Prostate gland (tissue), 2 donors: Measurements from ENCODE around the gene CALB2.

Experiments used
- POLR2A ChIP-seq: fragments of 450-650 bp; IDR thresholded peaks from one replicate; pipeline ENCODE4 v1.6.1; 2016; ENCODE audit warnings: antibody characterized with exemption, mild to moderate bottlenecking
- POLR2AphosphoS5 ChIP-seq: sonication (generic); formaldehyde crosslinking; IDR thresholded peaks from one replicate; pipeline ENCODE4 v1.6.1; 2017; ENCODE audit warnings: antibody characterized with exemption
- TF ChIP-seq, protein P1 (sequence below), 4 experiments: fragments of 200-600 bp in 2 of 4; fragments of 450-650 bp in 2 of 4; sonication (generic) in 2 of 4; IDR thresholded peaks; 1 replicate in 3 of 4; 2 replicates in 1 of 4; pipeline ENCODE4 v1.5.1; 2016 to 2019; ENCODE audit warnings: antibody characterized with exemption in 4 of 4, mild to moderate bottlenecking in 2 of 4, moderate library complexity in 2 of 4

DNA sequence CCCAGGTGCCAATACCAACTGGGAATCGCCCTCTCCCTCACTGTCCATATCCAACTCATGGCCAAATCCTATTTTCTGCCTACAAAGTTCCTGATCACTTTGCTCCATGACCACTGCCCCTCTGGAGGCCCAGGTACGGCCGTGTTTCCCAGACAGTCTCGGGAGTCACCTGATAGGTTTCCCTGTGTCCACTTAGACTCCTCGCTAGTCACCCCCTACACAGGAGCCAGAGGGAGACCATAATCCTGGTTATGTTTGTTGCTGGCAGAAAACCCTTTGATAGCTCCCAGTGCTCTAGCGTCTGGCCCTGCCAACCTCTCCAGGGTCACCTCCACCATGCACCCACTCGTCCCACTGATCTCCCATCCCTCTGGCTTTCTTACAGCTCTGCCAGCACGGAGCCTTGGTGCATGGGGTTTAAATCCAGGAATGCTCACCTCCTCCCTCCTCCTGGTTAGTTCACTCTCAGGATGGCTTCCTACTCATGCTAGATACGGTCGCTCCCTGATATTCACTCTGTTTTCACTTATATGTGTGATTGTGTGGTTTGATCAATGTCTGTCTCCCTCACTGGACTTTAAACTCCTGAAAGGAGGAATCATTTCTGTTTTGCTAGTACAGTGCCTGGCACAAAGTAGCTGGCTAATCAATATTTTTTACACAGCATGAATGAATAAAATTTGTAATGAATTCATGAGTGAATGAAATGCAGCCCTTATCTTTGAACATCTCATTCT, 7.5 kb upstream of the CALB2 start:
- TF ChIP-seq, protein P1, sequence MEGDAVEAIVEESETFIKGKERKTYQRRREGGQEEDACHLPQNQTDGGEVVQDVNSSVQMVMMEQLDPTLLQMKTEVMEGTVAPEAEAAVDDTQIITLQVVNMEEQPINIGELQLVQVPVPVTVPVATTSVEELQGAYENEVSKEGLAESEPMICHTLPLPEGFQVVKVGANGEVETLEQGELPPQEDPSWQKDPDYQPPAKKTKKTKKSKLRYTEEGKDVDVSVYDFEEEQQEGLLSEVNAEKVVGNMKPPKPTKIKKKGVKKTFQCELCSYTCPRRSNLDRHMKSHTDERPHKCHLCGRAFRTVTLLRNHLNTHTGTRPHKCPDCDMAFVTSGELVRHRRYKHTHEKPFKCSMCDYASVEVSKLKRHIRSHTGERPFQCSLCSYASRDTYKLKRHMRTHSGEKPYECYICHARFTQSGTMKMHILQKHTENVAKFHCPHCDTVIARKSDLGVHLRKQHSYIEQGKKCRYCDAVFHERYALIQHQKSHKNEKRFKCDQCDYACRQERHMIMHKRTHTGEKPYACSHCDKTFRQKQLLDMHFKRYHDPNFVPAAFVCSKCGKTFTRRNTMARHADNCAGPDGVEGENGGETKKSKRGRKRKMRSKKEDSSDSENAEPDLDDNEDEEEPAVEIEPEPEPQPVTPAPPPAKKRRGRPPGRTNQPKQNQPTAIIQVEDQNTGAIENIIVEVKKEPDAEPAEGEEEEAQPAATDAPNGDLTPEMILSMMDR (IDR thresholded peaks at IDR 0.05): no peak
- no peak for TF ChIP-seq POLR2A
- TF ChIP-seq POLR2AphosphoS5: no peak
